Measurements from ENCODE around the gene SPATA9.

The SPATA9 gene

DNA sequence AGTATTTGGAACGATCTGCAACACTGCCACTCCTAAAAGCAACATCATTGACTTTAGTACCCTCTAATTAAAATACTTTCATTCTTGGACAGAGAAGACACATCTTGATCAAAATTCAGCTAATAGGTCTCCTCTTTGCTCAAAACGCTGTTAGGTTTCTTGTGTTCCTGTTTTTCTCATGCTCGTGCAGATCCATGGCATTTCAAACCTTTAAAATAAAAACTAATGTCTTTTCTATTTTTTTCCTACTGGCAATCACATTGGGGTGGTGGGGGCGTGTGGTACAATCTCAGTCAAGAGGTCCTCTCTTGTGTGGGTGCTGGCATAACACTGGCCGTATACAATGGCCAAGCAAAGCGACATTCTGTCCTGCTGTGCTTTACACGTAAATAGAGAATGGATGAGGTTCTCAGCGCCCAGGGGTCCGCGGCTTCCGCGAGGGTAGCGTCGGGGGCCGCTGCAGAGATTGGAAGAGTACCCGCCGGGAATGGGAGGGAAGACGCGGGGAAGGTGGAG is 63.2 kb downstream of the SPATA9 start:
- DNase-seq (ENCODE audit: low spot score), result no peak

DNA sequence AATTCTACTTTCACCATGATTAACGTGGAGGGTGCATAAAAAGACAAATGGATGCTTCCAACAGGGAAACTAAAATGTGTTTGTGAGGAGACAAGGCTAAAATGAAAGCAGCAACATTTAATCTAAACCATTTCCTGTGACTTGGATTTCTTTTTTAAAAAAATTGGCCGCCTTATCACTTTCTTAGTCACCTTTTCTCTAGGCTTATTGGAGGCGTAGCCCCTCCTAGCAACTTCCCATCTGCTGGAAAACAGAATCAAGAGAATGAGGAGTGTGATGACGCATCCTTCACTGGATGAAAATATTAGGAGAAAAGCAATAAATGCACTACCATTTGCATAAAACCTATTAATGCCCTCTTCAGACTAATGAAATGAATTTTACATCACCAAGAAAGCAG is 63.7 kb downstream of the SPATA9 start:
- DNase-seq (ENCODE audit: low spot score), result no peak

GRCh38 chr5:95617057-95617456 is 65.7 kb downstream of the SPATA9 start:
- no peak for DNase-seq (ENCODE audit: low spot score)

DNA sequence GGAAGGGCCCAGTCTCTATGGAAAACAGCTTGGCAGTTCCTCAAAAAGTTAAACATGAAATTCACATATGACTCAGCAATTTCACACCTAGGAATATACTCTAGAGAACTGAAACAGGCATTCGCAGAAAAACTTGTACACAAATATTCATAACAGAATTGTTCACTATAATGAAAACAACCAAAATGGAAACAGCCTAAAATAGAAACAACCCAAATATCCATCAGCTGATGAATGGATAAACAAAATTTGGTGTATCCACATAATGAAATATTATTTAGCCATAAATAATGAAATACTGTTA is 67.7 kb downstream of the SPATA9 start:
- DNase-seq (ENCODE audit: low spot score), result no peak

- no peak for DNase-seq (ENCODE audit: low spot score)
Observed at GRCh38 chr5:95613514-95613913, 69.3 kb downstream of the SPATA9 start.

GRCh38 chr5:95611396-95611795 is 71.4 kb downstream of the SPATA9 start:
- DNase-seq (ENCODE audit: low spot score), result no peak

DNA sequence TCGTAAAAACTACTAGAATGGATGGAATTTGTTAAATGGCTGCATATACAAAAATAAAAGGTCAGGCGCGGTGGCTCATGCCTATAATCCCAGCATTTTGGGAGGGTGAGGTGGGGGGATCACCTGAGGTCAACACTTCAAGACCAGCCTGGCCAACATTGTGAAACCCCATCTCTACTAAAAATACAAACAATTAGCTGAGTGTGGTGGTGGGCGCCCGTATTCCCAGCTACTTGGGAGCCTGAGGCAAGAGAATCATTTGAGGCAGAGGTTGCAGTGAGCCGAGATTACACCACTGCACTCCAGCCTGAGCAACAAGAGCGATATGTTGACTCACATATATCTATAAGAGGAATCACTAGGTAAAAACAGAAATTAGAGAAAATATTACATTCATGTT is 72.2 kb downstream of the SPATA9 start:
- no peak for DNase-seq (ENCODE audit: low spot score)

GRCh38 chr5:95609711-95610110 is 73.1 kb downstream of the SPATA9 start:
- DNase-seq (ENCODE audit: low spot score), result no peak

Measured in HuH-7.5 (cell line).